ENCODE results near the gene MTMR12.

Gene MTMR12

GRCh38 chr5:32231241-32231640, 81.5 kb downstream of the MTMR12 start:
- H3K36me3 ChIP-seq = peaks cover 21 to 46% (median 25%) of the 10 kb centered on the region in 3 donors
- TF ChIP-seq CTCF (IDR thresholded peaks at IDR 0.05) = no peak
- no peak for DNase-seq
- H3K4me1 ChIP-seq = peaks cover 0 to 30% (median 24%) of the 10 kb centered on the region in 4 donors
- no peaks in the 10 kb centered on the region for H3K9me3 ChIP-seq
- no peak overlapping the region for H3K4me3 ChIP-seq
- intact Hi-C loops (cut with DNase I; ENCODE audit: low total_unique reads) = loop anchor here (10.0 kb wide), 2 partner anchors 84 to 354 kb away; partner anchors contain the start of genes MTMR12 and SUB1
- no peaks in the 10 kb centered on the region for H3K27me3 ChIP-seq
- no peak overlapping the region for H3K27ac ChIP-seq

GRCh38 chr5:32230356-32231099, 82.2 kb downstream of the MTMR12 start:
- no peak overlapping the region for H3K27ac ChIP-seq
- H3K27me3 ChIP-seq = no peaks in the 10 kb centered on the region
- no peak overlapping the region for H3K4me3 ChIP-seq
- intact Hi-C loops (cut with DNase I; ENCODE audit: low total_unique reads) = loop anchor here (10.0 kb wide), 2 partner anchors 84 to 354 kb away; partner anchors contain the start of genes MTMR12 and SUB1
- DNase-seq = no peak
- no peak for TF ChIP-seq CTCF (IDR thresholded peaks at IDR 0.05)
- no peaks in the 10 kb centered on the region for H3K9me3 ChIP-seq
- peaks cover 0 to 33% (median 24%) of the 10 kb centered on the region in 4 donors for H3K4me1 ChIP-seq
- peaks cover 21 to 43% (median 25%) of the 10 kb centered on the region in 3 donors for H3K36me3 ChIP-seq

- no peak for DNase-seq
- Histone ChIP-seq H3K27ac (no peak overlapping the region), H3K4me1 (peaks cover 0 to 37% (median 26%) of the 10 kb centered on the region in 4 donors), H3K4me3 (no peak overlapping the region), H3K27me3 (no peaks in the 10 kb centered on the region), H3K36me3 (peaks cover 14 to 33% (median 21%) of the 10 kb centered on the region in 3 donors), H3K9me3 (no peaks in the 10 kb centered on the region)
- intact Hi-C loops (cut with DNase I; ENCODE audit: low total_unique reads) = no loop called here
- TF ChIP-seq CTCF (IDR thresholded peaks at IDR 0.05) = no peak
Measured at GRCh38 chr5:32229586-32229985, 83.2 kb downstream of the MTMR12 start.

GRCh38 chr5:32228816-32229215, 83.9 kb downstream of the MTMR12 start:
- Histone ChIP-seq H3K27ac (no peak overlapping the region), H3K4me1 (peaks cover 0 to 33% (median 22%) of the 10 kb centered on the region in 4 donors), H3K4me3 (no peak overlapping the region), H3K36me3 (peaks cover 11 to 26% (median 16%) of the 10 kb centered on the region in 3 donors), H3K27me3 (no peaks in the 10 kb centered on the region), H3K9me3 (no peaks in the 10 kb centered on the region)
- intact Hi-C loops (cut with DNase I; ENCODE audit: low total_unique reads) = no loop called here
- no peak for DNase-seq
- TF ChIP-seq CTCF (IDR thresholded peaks at IDR 0.05) = no peak

GRCh38 chr5:32225445-32225844, 87.3 kb downstream of the MTMR12 start:
- DNase-seq = no peak
- no peak for TF ChIP-seq CTCF (IDR thresholded peaks at IDR 0.05)
- H3K36me3 ChIP-seq = peaks cover 11 to 23% (median 16%) of the 10 kb centered on the region in 3 donors
- peak overlapping the region; percentile 8 to 44 for H3K27ac ChIP-seq
- no peaks in the 10 kb centered on the region for H3K27me3 ChIP-seq
- no peak overlapping the region for H3K4me3 ChIP-seq
- no peaks in the 10 kb centered on the region for H3K9me3 ChIP-seq
- peaks cover 0 to 14% (median 6%) of the 10 kb centered on the region in 4 donors for H3K4me1 ChIP-seq
- intact Hi-C loops (cut with DNase I; ENCODE audit: low total_unique reads) = no loop called here

Data from tibial artery (tissue), 4 donors.